Keratinocyte (primary cell): ENCODE measurements around the gene AHNAK2.

Experiments
- CTCF ChIP-seq, 3 experiments: IDR thresholded peaks in 1 of 3; conservative IDR thresholded peaks in 1 of 3; optimal IDR thresholded peaks in 1 of 3; 2 replicates in 2 of 3; 3 replicates in 1 of 3; pipeline versions ENCODE3 to v1.5.1; 2011; ENCODE audit warnings: low read length in 3 of 3, mild to moderate bottlenecking in 3 of 3, moderate library complexity in 2 of 3, control low read depth in 1 of 3, inconsistent platforms in 1 of 3; ENCODE audit not compliant: insufficient read depth in 2 of 3; ENCODE audit errors: extremely low read depth in 1 of 3
- EZH2 ChIP-seq: IDR thresholded peaks from one replicate; pipeline ENCODE4 v1.6.1; 2012; ENCODE audit warnings: inconsistent platforms, mild to moderate bottlenecking, low read length, moderate library complexity

GRCh38 chr14:104900639-104901512 lies 77.3 kb downstream of the AHNAK2 start:
- TF ChIP-seq CTCF (optimal IDR thresholded peaks at IDR 0.05 in 1 of 3, IDR thresholded peaks at IDR 0.05 in 1 of 3, conservative IDR thresholded peaks at IDR 0.05 in 1 of 3; ENCODE audit: extremely low read depth in 1 of 3, insufficient read depth in 2 of 3, low read length in 3 of 3) (no peak), EZH2 (no peak)
